Esophagus (tissue), 2 donors: ENCODE data around the gene PYDC1. TPM values are rescaled to one million over a fixed set of nuclear protein-coding genes. Genes with fewer than 3 reads are reported as not detected.
"Not testable (repeated sequence)": the region's sequence is repeated elsewhere in the genome, so short reads cannot be mapped to it uniquely, and the experiment has no call there.

ENCODE experiments used
- H3K27ac ChIP-seq, 2 donors: one replicate each; pipeline ENCODE4 v1.5.1; 2013; ENCODE audit warnings: low read depth in 2 of 2, mild to moderate bottlenecking in 2 of 2, inconsistent platforms in 1 of 2, low read length in 1 of 2, moderate library complexity in 1 of 2
- H3K27me3 ChIP-seq, 2 donors: one replicate each; pipeline ENCODE4 v1.6.1; 2013; ENCODE audit warnings: low read length in 2 of 2, control low read depth in 1 of 2, mild to moderate bottlenecking in 1 of 2; ENCODE audit not compliant: insufficient read depth in 2 of 2, control insufficient read depth in 1 of 2
- H3K36me3 ChIP-seq, 2 donors: one replicate each; pipeline ENCODE4 v1.6.1; 2013; ENCODE audit warnings: low read length in 1 of 2; ENCODE audit not compliant: control insufficient read depth in 2 of 2, insufficient read depth in 2 of 2
- H3K4me1 ChIP-seq, 2 donors: one replicate each; pipeline ENCODE4 v1.6.1; 2013; ENCODE audit warnings: low read length in 1 of 2; ENCODE audit not compliant: control insufficient read depth in 2 of 2, insufficient read depth in 2 of 2
- H3K4me3 ChIP-seq, 2 donors: one replicate each; pipeline ENCODE4 v1.5.1; 2013; ENCODE audit warnings: low read length in 2 of 2, mild to moderate bottlenecking in 2 of 2, low read depth in 1 of 2, moderate library complexity in 1 of 2
- H3K9me3 ChIP-seq, 2 donors: one replicate each; pipeline ENCODE4 v1.6.1; 2013; ENCODE audit warnings: mild to moderate bottlenecking in 2 of 2, low read depth in 1 of 2, low read length in 1 of 2, moderate library complexity in 1 of 2; ENCODE audit not compliant: control insufficient read depth in 2 of 2, insufficient read depth in 1 of 2
- WGBS, 2 donors: extraction: QIAGEN DNeasy Blood & Tissue Kit; methylation state at CpG; one replicate each; pipeline ENCODE4 v1.1.7; 2013; 5-methylcytosine and 5-hydroxymethylcytosine counted together
- polyA plus RNA-seq, 2 donors: library from polyadenylated mRNA; stranded (reverse); fragments of 200-250 nt; gene quantifications; one replicate each; pipeline ENCODE4 v1.2.3, GENCODE V29; 2013
- donor health status: healthy with polysubstance abuse.
- donor health status: Bipolar disorder and iron deficiency.

The PYDC1 gene
- polyA plus RNA-seq, 2 donors = not detected

- WGBS, 2 donors = 72 to 73% methylated on average over 10 of the region's 10 CpGs
- H3K36me3 ChIP-seq = peaks cover 16 to 38% of the 10 kb centered on the region in 2 donors
- peaks cover 0 to 5% of the 10 kb centered on the region in 2 donors for H3K4me1 ChIP-seq
- H3K27ac ChIP-seq = no peak overlapping the region
- no peak overlapping the region for H3K4me3 ChIP-seq
- no peaks in the 10 kb centered on the region for H3K9me3 ChIP-seq
- H3K27me3 ChIP-seq = no peaks in the 10 kb centered on the region
Observed at GRCh38 chr16:31183432-31184428, 33.2 kb downstream of the PYDC1 start.

DNA sequence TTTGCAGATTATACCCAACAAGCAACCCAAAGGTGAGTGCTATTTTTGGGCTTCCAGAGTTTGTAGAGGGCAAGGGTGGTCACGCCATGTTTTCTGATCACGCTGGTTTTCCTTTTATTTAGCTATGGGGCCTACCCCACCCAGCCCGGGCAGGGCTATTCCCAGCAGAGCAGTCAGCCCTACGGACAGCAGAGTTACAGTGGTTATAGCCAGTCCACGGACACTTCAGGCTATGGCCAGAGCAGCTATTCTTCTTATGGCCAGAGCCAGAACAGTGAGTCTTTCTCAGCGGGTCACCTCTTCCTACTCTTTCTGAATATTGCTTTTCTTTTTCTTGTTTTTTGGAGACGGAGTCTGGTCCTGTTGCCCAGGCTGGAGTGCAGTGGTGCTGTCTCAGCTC is 34.5 kb downstream of the PYDC1 start:
- no peak overlapping the region for H3K27ac ChIP-seq
- H3K9me3 ChIP-seq = no peaks in the 10 kb centered on the region
- H3K4me1 ChIP-seq = peaks cover 0 to 5% of the 10 kb centered on the region in 2 donors
- peaks cover 11 to 33% of the 10 kb centered on the region in 2 donors for H3K36me3 ChIP-seq
- WGBS, 2 donors = 16 to 19% methylated on average over 7 of the region's 7 CpGs
- no peaks in the 10 kb centered on the region for H3K27me3 ChIP-seq
- peak overlapping the region in 1 of 2 donors; percentile 84 for H3K4me3 ChIP-seq

DNA sequence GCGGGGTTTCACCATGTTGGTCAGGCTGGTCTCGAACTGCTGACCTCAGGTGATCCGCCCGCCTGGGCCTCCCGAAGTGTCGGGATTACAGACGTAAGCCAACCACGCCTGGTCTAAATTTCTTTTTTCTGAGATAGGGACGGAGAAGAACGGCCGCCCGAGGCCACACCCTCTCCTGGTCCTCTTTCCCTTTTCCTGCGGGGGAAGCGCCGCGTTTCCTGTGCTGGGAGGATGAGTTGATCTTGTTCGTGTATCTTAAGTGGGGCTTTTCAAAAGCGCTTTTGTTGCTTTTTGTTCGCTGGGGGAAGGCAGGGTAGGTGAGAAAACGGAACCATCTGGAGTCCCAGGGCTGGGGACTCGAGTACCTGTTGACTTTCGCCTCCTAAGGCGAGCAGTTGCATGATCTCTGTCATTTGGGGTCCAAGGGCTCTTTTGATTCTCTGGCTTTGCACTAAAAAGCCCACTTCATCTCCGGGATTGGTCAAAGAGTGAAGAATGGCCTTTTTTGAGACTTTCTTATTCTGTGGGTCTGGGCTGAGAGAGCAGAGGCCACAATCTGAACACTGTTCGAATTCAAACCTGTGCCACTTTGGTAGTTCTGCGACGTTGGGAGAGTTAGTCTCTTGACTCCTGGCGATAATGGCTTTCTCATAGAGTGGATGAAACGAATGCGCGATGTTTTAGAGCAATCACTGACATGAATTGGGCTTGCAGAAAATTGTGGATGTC is 35.7 kb downstream of the PYDC1 start:
- Histone ChIP-seq H3K4me1 (peaks cover 0 to 5% of the 10 kb centered on the region in 2 donors), H3K27me3 (no peaks in the 10 kb centered on the region), H3K9me3 (no peaks in the 10 kb centered on the region), H3K36me3 (peaks cover 6 to 24% of the 10 kb centered on the region in 2 donors), H3K4me3 (peak overlapping the region; percentile 84 to 98), H3K27ac (peak overlapping the region; percentile 36 to 97)
- WGBS, 2 donors = 3 to 4% methylated on average over 31 of the region's 31 CpGs

GRCh38 chr16:31179747-31180459 is 37.0 kb downstream of the PYDC1 start, which contains the start of gene FUS:
Gene FUS (plus strand): TSS chr16:31180139. CDS start chr16:31180215, 76 bp downstream.
- peaks cover 0 to 5% of the 10 kb centered on the region in 2 donors for H3K4me1 ChIP-seq
- H3K27me3 ChIP-seq = no peaks in the 10 kb centered on the region
- H3K9me3 ChIP-seq = no peaks in the 10 kb centered on the region
- H3K36me3 ChIP-seq = peaks cover 6 to 14% of the 10 kb centered on the region in 2 donors
- peak within 1 kb of the TSS; percentile 84 to 98 for H3K4me3 ChIP-seq
- H3K27ac ChIP-seq = peak within 1 kb of the TSS; percentile 95 to 97
- 0% methylated on average over 69 of the region's 69 CpGs for WGBS, 2 donors

- WGBS, 2 donors = 3 to 4% methylated on average over 27 of the region's 27 CpGs
- H3K4me1 ChIP-seq = peaks cover 0 to 5% of the 10 kb centered on the region in 2 donors
- no peaks in the 10 kb centered on the region for H3K27me3 ChIP-seq
- peak overlapping the region; percentile 84 to 98 for H3K4me3 ChIP-seq
- peak overlapping the region; percentile 95 to 97 for H3K27ac ChIP-seq
- peaks cover 6 to 12% of the 10 kb centered on the region in 2 donors for H3K36me3 ChIP-seq
- H3K9me3 ChIP-seq = no peaks in the 10 kb centered on the region
Observed at GRCh38 chr16:31179219-31179746, 37.7 kb downstream of the PYDC1 start.

DNA sequence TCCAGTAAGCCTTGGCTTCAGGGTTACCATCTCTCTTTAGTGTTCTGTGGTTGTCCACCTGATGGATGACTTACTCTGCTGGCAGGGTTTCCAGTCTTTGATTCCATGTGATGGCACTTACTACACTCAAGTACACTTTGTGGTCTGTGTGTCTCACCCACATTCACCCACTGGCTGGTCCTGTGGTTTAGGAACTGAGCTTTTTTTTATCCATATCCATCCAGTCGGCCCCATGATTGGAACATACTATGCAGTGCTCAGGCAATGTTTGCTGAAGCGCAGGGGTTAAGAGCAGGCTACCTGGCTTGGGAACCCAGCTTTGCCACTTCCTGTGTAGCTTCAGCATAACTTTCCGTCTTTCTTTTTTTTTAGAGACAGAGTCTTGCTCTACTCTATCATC is 39.8 kb downstream of the PYDC1 start:
- Histone ChIP-seq H3K9me3 (no peaks in the 10 kb centered on the region), H3K27me3 (no peaks in the 10 kb centered on the region), H3K4me3 (no peak overlapping the region), H3K4me1 (no peaks in the 10 kb centered on the region), H3K36me3 (no peaks in the 10 kb centered on the region), H3K27ac (no peak overlapping the region)
- 62 to 63% methylated on average over 3 of the region's 3 CpGs for WGBS, 2 donors

DNA sequence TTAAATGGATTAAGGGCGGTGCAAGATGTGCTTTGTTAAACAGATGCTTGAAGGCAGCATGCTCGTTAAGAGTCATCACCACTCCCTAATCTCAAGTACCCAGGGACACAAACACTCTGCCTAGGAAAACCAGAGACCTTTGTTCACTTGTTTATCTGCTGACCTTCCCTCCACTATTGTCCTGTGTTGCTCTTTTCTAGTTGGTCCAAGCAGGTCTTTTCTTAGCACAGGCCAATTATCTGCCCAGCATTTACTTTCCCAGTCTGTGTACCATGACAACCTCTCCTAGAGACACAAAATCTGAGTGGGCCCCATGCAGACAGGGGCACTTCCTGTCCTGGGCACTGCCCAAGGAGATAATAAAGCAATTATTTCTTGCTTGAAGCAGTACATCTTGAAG is 46.9 kb downstream of the PYDC1 start:
- not testable (repeated sequence) for H3K4me3 ChIP-seq
- no CpG with 5 or more reads among the region's 2 CpGs for WGBS, 2 donors

GRCh38 chr16:31168848-31169247 is 48.1 kb downstream of the PYDC1 start:
- 62 to 77% methylated on average over 2 of the region's 2 CpGs for WGBS, 2 donors
- Histone ChIP-seq H3K9me3 (no peaks in the 10 kb centered on the region), H3K27me3 (no peaks in the 10 kb centered on the region), H3K4me1 (no peaks in the 10 kb centered on the region), H3K36me3 (no peaks in the 10 kb centered on the region), H3K4me3 (no peak overlapping the region), H3K27ac (no peak overlapping the region)

More for the DNA sequence above, 46.9 kb downstream of the PYDC1 start:
- H3K27me3 ChIP-seq, H3K27ac ChIP-seq, H3K9me3 ChIP-seq, H3K4me1 ChIP-seq, H3K36me3 ChIP-seq: not testable (repeated sequence)

- Histone ChIP-seq H3K4me3 (no peak overlapping the region), H3K36me3 (no peaks in the 10 kb centered on the region), H3K4me1 (no peaks in the 10 kb centered on the region), H3K27ac (no peak overlapping the region), H3K9me3 (no peaks in the 10 kb centered on the region), H3K27me3 (no peaks in the 10 kb centered on the region)
- WGBS, 2 donors = 83 to 90% methylated on average over 8 of the region's 8 CpGs
Observed at GRCh38 chr16:31167315-31167714, 49.6 kb downstream of the PYDC1 start.
